NAMALWA (cell line): ENCODE measurements around the gene TPBG.
"Not testable (repeated sequence)": the region's sequence is repeated elsewhere in the genome, so short reads cannot be mapped to it uniquely, and the experiment has no call there.

ENCODE experiments used
- DNase-seq: peaks from one replicate; pipeline ENCODE4 v3.0.0-alpha.2; 2015; ENCODE audit warnings: low spot score

Gene TPBG

DNA sequence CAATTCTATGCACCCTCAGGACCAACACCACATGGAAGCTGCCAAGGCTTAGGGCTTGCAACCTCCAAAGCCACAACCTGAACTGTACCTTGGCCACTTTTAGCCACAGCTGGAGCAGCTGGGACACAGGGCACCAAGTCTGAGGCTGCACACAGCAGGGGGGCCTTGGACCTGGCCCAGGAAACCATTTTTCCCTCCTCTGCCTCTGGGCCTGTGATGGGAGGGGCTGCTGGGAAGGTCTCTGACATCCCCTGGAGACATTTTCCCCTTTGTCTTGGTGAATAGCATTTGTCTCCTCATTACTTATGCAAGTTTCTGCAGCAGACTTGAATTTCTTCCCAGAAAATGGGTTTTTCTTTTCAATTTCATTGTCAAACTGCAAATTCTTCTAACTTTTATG, 13.0 kb downstream of the TPBG start:
- DNase-seq = no peak

DNA sequence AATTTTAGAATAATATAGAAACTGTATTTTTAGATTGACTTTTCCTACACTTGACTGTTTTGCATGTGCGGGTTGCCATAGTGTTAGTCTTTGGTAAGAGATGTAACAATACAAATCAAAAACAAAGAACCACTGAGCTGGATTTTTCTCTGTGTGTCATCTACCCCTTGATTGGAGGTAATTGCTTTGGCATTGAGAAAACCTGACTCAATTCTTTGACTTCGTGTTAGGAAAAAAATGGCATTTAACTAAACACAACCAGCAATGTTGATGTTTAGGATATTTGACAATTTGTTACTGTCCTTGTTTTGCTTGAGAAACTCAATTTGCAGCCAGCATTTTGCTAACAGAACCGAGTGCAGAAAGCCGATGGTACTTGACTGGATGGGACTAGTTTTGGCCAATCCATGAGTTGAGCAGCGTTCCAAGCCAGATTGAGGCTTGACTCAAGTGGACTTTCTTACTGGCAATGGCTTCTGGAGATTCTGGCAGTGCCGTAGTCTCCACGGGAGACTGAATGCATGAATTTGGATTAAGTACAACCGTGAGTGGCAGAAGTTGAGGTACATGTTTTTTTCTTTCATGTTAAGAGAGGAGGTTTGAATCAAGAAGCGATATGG, 17.1 kb downstream of the TPBG start:
- DNase-seq = no peak

DNA sequence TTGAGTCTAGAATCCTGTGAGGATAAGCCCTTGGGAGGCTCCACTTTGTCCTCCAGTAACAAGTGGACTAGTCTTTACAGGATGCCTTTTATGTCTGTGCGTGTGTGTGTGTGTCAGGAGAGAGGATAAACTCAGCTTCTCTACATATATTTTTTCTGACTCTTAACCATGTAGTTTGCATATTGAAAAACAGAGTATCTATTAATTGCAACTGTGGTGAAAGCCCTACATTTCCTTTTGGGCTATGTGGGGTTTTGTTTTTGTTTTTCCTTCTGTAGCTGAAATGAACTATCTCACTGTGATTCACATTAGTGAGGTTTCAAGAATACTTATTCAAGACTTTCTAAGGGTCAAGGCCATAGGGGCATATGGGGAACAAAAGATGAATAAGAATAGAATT, 17.7 kb downstream of the TPBG start:
- DNase-seq = no peak

DNA sequence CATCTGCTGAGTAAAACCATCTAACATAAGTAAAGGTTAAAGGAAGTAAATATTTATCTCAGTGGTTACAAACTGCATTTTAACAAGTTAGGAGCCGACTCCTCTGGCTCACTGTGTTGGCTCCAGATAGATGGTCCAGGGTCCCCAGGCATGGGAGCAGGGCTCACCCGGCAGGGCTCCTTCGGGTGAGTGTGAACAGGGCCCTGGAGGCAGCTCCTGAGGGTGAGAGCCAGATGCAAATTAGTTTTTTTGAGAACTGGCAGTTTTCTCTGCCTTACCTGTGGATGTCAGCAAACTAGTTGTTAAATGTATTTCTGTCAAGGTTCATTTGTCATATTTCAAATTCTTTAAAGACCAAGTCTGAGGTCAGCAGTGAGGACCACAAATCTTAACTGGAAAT, 21.5 kb downstream of the TPBG start:
- no peak for DNase-seq

DNA sequence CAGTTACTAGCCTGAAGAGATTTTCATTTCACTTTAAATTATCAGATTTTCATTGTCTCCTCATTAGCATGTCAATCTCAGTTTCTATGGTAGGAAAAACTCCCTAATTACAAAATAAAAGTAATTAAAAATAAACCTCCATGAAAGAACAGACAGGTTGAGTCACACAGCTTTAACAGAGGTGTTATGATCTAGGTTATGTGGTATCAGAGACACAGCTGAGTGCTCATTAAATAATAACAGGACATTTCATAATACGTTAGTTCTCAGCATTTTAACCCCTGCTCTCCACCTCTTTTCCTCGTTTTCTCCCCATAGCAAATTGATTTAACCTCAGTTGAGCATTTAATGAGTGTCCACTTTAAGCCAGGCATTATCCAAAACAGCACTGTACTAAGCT, 21.9 kb downstream of the TPBG start:
- DNase-seq = no peak

DNA sequence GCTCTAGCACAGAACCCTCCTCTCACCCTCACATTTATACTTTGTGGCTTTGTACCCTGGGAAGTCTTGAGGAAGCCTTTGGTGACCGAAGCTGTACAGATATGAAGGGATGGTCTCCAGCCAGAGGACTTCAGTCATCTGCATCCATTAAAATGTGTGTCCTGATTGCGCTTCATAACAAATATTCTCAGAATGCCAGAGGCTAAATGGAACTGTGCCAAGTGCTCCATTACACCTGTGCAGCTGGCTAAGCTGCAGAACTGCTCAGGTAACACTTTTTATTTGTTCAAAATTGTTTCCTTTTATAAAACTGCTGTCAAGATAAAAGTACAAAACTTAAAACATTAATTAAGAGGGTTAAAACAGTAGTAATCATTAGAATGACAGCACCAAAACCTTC, 22.3 kb downstream of the TPBG start:
- DNase-seq = no peak

DNA sequence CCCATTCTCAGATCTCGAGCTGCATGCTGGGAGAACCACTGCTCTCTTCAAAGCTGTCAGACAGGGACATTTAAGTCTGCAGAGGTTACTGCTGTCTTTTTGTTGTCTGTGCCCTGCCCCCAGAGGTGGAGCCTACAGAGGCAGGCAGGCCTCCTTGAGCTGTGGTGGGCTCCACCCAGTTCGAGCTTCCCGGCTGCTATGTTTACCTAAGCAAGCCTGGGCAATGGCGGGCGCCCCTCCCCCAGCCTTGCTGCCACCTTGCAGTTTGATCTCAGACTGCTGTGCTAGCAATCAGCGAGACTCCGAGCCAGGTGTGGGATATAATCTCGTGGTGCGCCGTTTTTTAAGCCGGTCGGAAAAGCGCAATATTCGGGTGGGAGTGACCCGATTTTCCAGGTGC, 31.2 kb downstream of the TPBG start:
- DNase-seq = not testable (repeated sequence)

DNA sequence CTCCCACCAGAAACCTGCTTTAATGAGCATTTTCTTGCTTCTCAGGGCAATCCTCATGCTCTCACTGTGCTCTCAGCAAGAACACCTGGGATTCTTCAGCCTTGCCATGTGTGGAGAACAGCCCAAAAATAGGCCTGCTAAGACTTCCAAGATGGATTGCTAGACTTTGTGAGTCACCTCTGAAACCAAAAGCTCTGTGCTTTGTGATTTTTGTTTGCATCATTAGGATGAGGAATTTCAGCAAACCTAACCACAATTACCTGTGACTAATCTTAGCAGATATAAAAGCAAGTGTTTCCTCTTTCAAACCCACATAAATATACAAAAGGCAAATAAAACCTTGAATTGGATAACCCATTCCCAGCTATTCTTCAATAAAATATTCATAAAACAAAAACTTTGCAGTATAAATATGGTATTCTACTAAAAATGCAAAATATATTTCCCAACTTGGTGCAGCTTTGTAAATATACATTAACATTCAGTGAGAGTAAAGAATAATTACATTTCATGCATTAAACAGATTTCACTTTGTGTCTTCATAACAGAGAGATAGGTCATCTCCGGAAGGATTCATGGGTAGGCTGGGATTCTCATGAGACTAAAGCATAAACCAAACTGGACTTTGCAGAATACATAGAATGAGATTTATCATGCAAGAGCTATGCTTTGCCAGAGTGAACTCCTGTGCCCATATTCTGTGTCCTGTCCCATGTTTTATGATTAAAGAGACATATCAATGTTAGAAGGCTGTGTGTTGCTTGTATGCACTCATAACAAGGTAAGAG, 33.5 kb downstream of the TPBG start:
- no peak for DNase-seq

DNA sequence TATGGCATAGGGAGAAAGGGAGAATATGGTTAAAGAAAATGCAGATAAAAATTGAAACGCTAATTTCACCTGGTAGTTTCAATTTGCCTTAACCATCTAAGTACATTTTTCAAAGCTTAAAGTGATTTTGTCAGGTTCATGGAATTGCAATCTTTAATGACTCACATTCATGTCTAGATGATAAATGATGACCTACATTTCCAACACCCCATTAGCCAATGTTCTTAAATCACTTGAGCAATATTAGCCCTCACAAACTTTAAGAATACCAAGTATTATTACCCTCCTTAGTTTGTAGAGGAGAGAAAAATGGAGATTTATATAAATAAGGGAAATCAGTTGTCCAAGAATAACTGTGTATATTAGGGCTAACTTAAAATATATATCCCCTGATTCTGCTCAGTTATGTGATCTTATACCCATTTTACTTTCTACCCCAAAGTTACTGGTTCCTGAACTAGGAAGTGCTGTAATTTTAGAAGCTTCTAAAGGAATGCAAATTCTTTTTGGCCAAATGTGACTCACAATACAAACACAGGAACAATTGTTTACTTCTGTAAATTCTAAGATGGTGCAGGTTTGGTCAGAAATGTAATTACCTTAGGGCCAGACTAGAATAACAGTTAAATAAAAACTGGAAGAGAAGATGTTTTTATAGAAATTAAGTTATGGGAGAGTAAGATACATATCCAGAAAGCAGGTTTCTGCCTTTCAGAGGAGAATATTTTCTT, 34.5 kb downstream of the TPBG start:
- DNase-seq = no peak

DNA sequence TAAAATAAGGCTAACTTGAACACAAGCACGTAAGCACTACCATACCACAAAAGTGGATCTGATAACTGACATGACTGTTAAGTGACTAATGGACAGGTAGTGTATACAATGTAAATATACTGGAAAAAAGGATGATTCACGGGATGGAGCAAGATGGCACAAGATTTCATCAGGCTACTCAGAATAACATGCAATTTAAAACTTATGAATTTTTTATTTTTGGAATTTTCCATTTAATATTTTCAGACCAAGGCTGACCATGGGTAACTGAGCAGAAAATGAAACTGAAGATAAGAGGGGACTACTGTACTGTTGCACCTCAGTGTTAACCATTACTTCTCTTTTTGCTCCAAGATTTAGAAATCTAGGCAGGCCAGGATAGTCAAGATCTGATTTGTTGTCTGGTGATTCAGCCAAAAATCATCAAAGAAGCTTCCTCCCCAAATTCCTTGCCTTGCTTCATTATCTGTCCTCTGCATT, 45.4 kb downstream of the TPBG start:
- DNase-seq = no peak

DNA sequence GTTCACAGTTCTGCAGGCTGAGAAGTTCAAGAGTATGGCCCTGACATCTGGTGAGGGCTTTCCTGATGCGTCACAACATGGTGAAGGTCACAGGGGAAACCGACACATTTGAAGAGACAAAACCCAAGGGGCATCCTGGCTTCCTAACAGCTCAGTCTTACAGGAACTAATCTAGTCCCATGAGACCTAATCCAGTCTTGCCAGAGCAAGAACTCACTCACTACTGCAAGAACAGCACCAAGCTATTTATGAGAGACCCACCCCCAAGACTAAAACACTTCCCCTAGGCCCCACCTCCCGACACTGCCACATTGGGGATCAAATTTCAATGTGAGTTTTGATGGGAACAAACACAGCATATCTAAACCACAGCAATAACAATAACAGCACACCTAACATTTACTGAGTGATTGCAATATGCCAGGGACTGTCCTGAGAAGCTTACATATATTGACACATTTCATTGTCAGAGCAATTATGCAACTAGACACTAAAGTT, 46.6 kb downstream of the TPBG start:
- DNase-seq = no peak

DNA sequence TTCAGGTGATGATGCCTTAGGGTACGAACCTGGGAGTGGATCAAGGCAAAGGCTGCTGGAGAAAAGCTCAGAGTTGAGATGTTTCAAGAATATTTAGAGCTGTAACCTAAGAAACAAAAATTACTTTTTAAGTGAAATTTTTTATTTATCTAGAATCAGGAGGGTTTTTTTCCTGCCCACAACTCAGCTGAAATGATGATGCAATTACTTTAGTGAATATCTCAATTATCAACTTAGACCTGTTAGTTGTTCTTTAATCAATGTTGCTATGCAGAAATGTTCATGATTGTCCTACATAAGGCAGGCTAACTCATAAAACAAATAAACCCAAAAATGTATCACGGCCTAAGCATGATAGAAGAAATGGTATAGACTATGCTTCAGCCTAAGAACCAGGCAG, 50.3 kb downstream of the TPBG start:
- DNase-seq = no peak

DNA sequence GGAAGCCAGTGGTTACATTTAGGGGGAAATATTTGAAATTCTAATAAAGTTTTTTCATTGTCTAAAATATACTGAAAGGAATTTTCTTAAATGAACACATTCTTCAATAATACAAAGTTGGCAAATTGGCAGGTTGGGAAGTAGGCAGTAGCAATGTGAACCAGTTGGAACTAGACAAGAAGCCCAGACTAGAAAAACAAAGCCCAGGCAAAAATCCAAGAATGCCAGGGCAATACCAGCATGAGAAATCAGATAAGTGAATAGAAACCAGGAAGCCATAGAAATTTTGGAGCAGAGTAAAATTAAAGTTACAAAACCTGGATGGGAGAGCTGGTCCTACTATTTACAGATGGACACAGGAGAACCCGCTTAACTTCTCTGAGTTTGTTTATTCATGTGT, 52.2 kb downstream of the TPBG start:
- no peak for DNase-seq

DNA sequence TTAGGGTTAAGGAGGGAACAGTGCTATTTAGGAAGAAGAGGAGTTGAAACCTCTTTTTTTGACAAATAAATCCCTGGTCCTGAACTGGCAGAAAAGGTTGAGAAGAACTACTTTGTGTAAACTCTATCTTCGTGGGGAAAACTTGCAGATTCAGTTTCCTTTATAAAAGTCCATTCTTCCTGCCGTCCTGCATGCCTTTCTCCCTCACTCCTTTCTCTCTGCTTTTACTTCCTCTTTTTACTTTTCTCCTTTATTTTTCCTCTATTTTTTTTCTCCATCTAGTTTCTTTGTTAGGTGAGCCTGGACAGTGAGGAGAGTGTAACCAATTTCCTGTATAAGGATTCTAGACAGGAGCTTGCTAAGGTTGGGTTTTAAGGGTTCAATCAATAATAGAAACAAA, 52.7 kb downstream of the TPBG start:
- DNase-seq = no peak
